Measurements from ENCODE around the gene PRLH. TPM values are rescaled to one million over a fixed set of nuclear protein-coding genes. Genes with fewer than 3 reads are reported as not detected.
"Not testable (repeated sequence)": the region's sequence is repeated elsewhere in the genome, so short reads cannot be mapped to it uniquely, and the experiment has no call there.

PRLH gene
- total RNA-seq, 1 donor from 2014 or later, result not detected

- intact Hi-C loops (cut with DNase I), result no loop called here
- ATAC-seq (no peak), DNase-seq (ENCODE audit: low spot score) (no peak)
These were observed 26.7 kb downstream of the PRLH start for GRCh38 chr2:237593036-237593435.

DNA sequence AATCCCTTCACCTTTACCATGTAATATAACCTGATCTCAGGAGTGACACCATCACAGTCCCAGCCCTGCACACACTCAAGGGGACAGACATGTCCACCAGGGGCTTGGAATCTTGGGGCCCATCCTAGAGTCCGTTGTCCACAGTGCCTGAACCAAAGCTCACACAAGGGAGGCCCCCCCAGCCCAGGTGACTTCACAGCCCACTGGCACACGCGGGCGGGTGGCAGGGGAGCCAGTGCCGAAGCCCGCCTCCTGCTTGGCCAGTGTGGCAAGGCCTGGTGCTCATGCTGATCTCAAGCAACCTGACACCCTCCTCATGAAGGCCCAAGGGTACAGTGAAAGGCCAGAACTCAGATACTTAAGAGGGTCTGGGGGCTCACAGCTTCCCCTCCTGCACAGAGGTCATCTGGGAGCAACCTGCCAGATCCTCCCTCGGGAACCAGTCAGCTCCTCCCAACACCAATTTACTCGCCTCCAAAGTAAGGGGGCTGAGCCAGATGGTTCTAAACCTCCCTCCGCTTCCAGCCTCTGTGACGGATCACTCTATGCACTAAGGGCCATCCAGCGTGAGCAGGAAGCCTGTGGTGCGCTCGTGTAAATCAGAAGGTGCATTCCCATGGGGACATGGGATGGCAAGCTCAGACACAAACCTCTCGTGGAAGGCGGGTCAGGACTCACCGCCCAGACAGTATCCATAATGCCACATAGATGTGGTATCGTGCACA is 27.4 kb downstream of the PRLH start:
- DNase-seq (ENCODE audit: low spot score), result no peak
- intact Hi-C loops (cut with DNase I), result no loop called here
- ATAC-seq, result no peak

DNA sequence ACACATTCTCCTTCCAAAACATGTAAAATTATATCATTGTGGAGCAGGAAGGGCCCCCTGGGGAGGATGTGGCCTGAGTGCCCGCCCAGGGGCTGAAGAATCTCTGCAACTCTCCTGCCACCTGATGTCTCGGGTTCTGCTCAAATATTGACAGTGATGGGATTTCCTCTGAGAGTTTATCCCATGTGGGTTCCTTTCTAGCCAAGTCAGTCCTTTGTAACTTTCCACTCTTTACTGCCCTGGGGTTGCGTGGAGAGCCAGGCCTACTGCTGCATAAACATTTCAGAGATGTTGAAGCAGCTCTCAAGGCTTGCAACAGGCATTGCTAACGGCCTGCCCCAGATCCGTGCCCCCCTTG is 28.1 kb downstream of the PRLH start:
- DNase-seq (ENCODE audit: low spot score) (no peak), ATAC-seq (no peak)
- intact Hi-C loops (cut with DNase I), result no loop called here

DNA sequence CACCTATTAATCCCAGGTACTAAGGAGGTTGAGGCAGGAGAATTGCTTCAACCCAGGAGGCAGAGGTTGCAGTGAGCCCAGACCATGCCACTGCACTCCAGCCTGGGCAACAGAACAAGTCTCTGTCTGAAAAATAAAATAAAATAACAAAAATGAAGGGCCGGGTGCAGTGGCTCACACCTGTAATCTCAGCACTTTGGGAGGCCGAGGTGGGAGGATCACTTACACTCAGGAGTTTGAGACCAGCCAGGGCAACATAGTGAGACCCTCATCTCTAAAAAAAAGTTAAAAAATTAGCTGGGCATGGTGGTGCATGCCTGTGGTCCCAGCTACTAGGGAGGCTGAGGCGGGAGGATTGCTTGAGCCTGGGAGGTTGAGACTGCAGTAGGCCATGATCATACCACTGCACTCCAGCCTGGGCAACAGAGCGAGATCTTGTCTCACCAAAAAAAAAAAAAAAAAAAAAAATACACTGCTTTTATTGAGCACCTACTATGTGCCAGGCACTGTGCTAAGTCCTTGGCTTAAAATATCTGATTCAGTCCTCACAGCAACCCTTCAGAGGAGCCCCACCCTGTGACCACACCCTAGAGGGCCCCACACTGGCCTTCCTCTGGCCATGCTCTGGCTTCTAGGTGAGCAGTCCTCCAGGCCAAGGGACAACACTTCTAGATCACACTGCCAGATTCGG is 29.6 kb downstream of the PRLH start:
- intact Hi-C loops (cut with DNase I); ATAC-seq; DNase-seq (ENCODE audit: low spot score): not testable (repeated sequence)

DNA sequence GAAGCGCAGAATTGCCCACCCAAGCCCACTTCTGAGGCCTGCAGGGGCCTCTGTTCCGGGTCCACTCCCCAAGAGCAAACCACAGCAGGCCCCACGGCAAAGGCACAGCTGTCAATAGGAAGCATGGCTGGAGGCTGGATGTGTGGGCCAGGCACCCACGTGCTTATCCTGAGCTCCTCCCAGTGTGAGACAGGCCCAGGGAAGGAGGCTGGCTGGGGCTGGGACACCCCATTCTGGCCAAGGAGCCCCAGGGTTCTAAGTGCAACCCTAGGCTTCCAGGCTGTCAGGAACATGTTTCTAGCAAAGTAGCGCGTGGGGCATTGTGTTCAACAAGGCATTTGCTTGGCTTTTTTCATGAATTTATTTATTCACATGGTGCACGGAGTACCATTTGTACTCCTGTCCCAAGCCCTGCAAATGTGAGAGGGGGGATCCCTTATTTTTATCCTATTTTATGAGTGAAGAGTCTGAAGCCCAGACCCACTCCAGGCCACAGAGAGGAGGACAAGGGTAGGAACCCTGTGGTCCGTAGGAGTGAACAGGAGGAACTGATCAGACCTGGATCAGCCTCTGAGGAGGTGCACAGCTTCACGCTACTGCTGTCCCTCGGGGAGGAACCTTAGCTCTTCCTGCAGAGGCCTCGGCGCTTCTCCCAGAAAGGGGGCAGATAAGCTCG is 30.3 kb downstream of the PRLH start:
- peak; percentile 45 for DNase-seq (ENCODE audit: low spot score)
- no peak for ATAC-seq
- intact Hi-C loops (cut with DNase I), result no loop called here

DNA sequence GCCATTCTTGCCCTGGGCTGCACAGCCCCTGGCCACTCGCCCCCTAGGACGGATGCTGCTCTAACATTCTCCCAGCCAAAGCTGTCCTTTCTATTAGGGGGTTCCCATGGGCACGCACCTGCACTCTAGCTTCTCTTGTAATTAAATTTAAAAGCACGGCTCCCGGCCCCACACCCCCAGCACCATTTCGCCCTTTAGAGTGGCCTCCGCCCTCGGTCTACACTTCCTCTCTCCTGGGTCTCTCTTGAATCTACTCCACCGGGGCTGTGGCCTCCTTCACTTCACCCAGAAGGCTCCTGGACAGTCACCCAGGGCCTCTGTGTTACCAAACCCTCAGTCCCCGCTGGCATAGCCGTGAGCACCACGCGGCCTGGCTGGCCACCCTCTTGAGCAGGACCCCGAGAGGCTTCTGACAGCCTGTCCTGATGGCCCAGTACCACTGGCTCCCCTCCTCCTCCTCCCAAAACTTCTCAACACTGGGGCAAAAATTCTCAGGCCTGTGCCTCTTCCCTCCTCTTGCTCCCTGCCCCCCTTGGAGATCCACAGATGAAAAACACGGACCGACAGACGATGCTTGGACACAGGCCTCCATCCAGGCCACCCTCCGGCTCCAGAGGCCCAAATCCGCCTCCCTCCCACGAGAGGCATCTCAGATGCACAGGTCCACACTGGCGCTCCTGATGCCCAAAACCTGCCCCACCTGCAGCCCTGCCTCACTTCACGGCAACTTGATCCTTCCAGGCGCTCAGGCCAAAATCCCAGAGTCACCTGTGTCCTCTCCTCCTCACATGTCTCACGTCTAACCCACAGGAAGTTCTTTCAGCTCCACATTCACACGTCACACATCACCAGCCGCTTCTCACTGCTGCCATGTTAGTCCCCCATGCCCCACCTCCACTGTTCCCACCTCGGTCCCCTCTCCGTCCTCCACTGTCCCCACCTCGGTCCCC is 31.1 kb downstream of the PRLH start:
- DNase-seq (ENCODE audit: low spot score) (peak; percentile 30), ATAC-seq (no peak)
- intact Hi-C loops (cut with DNase I), result no loop called here

GRCh38 chr2:237598468-237599208 is 32.3 kb downstream of the PRLH start:
- ATAC-seq (no peak), DNase-seq (ENCODE audit: low spot score) (no peak)
- intact Hi-C loops (cut with DNase I), result no loop called here

DNA sequence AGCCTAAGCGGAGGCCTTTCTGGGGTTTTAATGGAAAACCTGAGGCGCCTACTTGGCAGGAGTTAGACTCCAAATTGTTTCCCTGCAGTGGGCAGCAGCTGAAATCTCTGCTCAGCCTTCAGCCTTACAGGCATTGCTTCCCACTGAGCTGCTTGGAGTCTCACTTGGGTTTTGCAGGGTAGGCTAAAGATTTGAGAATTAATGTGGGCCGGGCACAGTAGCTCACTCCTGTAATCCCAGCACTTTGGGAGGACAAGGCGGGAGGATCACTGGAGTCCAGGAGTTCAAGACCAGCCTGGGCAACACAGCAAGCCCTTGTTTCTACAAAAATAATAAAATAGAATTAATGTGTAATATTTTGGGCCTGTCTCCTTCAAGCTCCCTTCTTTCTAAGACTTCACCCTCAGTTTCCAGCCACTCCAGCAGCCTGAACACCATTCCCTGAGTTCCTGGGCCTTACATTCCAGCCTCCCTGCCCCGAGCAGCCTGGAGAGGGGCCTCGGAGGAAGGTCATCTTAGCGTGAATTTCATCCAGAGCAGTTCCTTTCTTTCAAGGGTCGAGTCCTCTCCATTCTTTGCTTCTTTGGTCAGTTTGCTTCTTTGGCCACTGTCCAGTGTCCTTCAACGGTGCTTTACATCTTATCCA is 33.2 kb downstream of the PRLH start:
- ATAC-seq (no peak), DNase-seq (ENCODE audit: low spot score) (no peak)
- intact Hi-C loops (cut with DNase I), result no loop called here

- intact Hi-C loops (cut with DNase I), result no loop called here
- DNase-seq (ENCODE audit: low spot score) (peak; percentile 58), ATAC-seq (peak; percentile 80)
These were observed 34.0 kb downstream of the PRLH start for GRCh38 chr2:237600205-237600846.

- ATAC-seq (no peak), DNase-seq (ENCODE audit: low spot score) (peak; percentile 54)
- intact Hi-C loops (cut with DNase I), result no loop called here
These were observed 35.2 kb downstream of the PRLH start for GRCh38 chr2:237601453-237602116.

GRCh38 chr2:237602409-237602808 is 36.0 kb downstream of the PRLH start:
- intact Hi-C loops (cut with DNase I), result no loop called here
- no peak for ATAC-seq
- DNase-seq (ENCODE audit: low spot score), result no peak

- intact Hi-C loops (cut with DNase I), result no loop called here
- ATAC-seq, result no peak
- no peak for DNase-seq (ENCODE audit: low spot score)
These were observed 36.8 kb downstream of the PRLH start for GRCh38 chr2:237603049-237603717.

GRCh38 chr2:237603718-237604362 is 37.5 kb downstream of the PRLH start:
- DNase-seq (ENCODE audit: low spot score) (no peak), ATAC-seq (peak; percentile 84)
- intact Hi-C loops (cut with DNase I), result no loop called here

DNA sequence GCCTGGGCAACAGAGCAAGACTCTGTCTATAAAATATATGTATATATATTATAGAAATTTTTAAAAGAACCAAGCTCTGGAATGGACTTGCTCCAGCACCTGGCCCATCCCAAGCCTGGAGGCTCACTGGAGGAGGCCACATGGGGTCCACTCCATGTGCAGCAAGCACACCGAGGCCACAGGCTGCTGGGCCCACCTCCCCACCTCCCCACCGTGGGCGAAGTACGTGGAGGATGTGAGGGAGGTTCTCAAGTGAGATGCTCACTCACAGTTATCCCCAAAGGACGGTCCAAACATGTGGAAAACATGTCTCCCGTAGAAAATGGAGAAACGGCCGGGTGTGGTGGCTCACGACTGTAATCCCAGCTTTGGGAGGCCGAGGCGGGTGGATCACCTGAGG is 38.0 kb downstream of the PRLH start:
- DNase-seq (ENCODE audit: low spot score), result no peak

GRCh38 chr2:237604960-237605359 is 38.6 kb downstream of the PRLH start:
- DNase-seq (ENCODE audit: low spot score) (no peak), ATAC-seq (no peak)
- intact Hi-C loops (cut with DNase I), result no loop called here

More for the DNA sequence above, 38.0 kb downstream of the PRLH start:
- intact Hi-C loops (cut with DNase I), result no loop called here
- ATAC-seq, result no peak

GRCh38 chr2:237606522-237606921 is 40.1 kb downstream of the PRLH start:
- DNase-seq (ENCODE audit: low spot score); intact Hi-C loops (cut with DNase I); ATAC-seq: not testable (repeated sequence)

Measured in sciatic nerve (tissue), 2 donors.